Measurements from ENCODE around the gene PGBD5.
"Not testable (repeated sequence)": the region's sequence is repeated elsewhere in the genome, so short reads cannot be mapped to it uniquely, and the experiment has no call there.

PGBD5 gene

GRCh38 chr1:230426246-230427093, at the start of gene PGBD5:
PGBD5 (minus strand) TSS chr1:230426332; CDS start chr1:230425928, 404 bp downstream.
- DNase-seq, result peak; percentile 85

DNA sequence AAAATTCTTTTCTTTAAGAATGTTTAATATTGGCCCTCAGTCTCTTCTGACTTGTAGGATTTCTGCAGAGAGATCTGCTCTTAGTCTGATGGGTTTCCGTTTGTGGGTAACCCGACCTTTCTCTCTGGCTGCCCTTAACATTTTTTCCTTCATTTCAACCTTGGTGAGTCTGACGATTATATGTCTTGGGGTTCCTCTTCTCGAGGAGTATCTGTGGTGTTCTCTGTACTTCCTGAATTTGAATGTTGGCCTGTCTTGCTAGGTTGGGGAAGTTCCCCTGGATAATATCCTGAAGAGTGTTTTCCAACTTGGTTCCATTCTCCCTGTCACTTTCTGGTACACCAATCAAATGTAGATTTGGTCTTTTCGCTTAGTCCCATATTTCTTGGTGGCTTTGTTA, 48.8 kb upstream of the PGBD5 start:
- DNase-seq, result not testable (repeated sequence)

DNA sequence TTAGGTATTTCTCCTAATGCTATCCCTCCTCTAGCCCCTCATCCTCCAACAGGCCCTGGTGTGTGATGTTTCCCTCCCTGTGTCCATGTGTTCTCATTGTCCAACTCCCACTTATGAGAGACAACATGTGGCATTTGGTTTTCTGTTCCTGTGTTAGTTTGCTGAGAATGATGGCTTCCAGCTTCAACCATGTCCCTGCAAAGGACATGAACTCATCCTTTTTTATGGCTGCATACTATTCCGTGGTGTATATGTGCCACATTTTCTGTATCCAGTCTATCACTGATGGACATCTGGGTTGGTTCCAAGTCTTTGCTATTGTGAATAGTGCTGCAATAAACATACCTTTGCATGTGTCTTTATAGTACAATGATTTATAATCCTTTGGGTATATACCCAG, 44.6 kb upstream of the PGBD5 start:
- not testable (repeated sequence) for DNase-seq

- no peak for DNase-seq
Observed at GRCh38 chr1:230469271-230469670, 43.1 kb upstream of the PGBD5 start.

DNA sequence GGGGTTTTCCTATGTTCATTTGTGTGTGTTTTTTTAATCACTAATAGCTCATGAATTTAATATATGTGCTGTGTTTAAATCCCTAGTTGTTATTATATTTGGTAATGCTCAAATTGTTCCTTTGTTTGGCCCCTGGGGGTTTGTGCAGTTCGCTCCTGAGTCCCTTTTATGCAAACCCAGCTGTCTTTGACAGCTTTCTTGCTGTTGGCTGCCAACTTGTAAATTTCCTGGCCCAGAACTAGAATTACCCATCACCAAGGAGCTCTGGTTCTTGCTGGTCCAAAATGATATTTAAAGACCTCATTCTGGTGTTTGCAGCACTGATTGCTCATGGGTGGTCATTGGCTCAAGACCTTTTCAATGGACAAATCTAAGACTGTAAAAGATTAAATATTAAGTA, 39.6 kb upstream of the PGBD5 start:
- no peak for DNase-seq

DNA sequence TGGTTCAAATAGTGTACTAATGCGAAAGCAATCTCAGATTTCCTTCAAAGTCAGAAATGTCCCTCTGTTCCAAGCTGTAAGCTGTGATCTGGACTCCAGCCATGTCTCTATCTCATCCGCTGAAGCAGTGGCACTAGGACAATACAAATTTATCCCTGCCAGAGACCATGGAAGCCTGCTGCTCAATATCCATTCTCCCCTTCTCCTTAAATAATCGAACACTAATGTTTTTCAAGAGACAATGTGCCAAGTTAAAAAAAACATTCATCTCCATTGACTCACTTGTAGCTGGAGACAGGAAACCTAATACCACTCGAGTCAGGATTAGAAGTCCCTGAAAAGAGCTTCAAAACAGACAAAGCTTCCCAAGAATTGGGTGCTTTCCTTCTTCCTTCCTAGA, 38.5 kb upstream of the PGBD5 start:
- DNase-seq, result no peak

GRCh38 chr1:230463760-230464159, 37.6 kb upstream of the PGBD5 start:
- no peak for DNase-seq

- DNase-seq, result no peak
Observed at GRCh38 chr1:230463326-230463725, 37.2 kb upstream of the PGBD5 start.

DNA sequence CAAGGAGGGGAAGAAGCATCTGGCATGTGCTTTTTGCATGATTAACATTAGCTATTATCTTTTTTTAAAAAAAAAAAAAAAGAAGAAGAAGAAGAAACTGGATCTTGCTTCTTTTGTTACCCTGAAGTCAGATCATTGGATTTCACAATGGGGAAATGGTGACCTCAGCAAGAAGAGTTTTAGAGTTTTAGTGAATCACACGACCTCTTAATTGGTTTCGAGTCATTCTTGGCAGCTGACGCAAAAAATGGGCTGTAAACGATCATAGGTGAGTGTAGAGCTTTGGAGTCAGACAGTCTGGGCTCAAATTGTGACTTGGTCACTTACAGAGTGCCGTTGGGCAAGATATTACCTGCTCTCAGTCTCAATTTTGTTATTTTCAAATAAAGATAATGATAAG, 33.3 kb upstream of the PGBD5 start:
- DNase-seq, result no peak

- no peak for DNase-seq
Observed at GRCh38 chr1:230458509-230458908, 32.4 kb upstream of the PGBD5 start.

DNA sequence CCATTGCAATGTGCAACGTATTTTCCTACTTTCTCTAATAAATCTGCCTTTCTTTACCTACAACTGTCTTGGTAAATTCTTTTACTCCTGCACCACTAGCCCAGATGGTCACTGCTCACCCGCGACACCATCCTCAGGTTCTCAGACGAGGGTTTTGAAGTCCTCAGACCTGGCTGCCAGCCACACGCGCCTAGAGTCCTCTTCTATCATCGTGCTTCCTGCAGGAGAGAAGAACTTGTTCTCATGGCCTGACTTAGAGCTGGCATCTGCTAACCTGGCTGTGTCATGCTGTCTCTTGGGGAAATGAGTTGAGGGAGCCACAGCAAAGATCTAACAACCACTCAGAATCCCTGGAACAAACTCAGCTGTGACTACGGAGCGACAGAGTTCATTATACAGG, 30.3 kb upstream of the PGBD5 start:
- DNase-seq, result no peak

DNA sequence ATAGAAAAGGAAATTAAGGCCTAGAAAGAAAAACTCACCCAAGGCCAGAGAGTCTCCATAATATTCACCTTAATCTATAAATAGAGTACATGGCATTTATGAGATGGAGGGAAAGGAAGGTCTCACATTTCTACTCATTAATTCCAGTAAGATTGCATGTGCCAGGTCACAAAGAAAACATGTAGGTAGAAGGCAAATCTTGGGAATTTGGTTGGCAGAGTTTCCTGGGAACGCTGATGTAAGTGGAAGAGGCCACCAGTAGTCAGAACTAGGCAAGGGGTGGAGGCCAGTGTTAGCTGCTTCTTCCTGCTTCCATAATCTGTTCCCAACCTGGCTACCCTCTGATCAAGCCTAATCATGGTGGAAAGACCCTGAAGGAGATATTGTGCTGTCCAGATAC, 29.2 kb upstream of the PGBD5 start:
- DNase-seq, result no peak

DNA sequence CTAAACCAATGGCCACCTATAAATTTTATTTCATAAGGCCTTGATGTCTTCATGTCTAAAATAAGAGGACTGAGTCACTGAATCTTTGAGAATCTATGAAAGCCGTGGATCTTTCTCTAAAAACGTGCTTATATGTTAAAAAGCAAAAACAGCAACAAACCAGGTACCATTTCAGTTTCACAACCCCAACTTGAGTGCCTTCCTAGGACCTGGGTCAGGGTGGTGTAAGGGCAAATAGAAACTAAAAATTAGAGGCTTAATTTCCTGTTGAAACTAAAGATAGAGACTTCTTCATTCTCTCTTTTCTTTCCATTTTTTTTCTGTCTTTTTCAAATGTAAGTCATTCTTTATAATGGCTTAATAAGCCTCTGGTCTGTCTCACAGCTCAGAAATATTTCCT, 27.2 kb upstream of the PGBD5 start:
- DNase-seq, result no peak

DNA sequence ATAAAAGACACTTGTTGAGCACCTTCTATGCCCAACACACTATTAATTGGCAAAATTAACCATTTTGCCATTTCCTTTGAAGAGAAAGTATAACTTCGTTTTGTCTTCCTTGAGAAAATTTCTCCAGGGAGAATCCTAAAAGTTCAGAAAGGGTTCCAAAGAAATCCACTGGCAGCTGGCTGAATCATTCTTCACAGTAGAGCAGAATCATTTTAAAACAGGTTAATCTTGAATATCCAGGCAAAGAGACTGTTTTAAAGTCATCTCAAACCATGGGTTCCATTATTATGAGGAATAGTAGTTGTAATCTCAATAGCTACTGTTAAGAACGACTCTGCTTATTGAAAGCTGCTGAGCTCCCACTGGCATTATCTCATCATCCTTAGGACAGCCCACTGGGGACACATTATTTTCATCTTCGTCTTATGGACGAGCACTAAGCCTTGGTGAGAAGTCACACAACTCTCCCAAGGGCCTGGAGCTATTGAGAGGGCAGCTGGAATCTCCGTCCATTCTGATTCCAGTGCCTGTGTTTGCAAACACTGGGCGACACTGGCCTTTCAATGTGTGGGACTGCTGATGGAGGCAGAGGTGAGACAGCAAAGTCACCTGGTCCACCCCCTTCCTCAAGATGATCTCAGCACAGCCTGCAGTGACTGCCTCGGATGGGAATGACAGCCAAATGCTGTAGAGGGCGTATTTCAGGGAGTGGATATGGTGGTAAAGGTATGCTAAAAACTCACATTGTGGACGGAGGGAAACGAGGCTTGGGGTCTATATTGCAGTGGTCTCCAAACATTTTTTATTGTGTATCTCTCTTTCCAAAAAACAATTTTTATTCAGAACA, 15.3 kb upstream of the PGBD5 start:
- no peak for DNase-seq

- no peak for DNase-seq
Observed at GRCh38 chr1:230435108-230435507, 9.0 kb upstream of the PGBD5 start.

DNA sequence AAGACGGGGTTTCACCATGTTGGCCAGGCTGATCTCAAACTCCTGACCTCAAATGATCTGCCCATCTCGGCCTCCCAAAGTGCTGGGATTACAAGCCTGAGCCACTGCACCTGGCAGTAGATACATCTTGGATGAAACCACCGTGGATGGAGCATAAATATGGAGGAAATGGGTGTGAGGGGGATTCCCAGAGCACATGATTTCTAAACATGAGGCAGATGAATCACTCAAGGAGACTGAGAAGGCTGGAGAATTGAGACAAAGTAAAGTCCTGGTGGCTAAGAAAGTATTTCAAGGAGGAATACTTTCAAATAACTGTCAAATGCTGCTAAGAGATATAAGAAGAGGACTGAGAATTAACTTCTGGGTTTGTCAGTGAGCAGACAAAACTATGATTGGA, 5.4 kb upstream of the PGBD5 start:
- DNase-seq, result no peak

- DNase-seq, result no peak
Observed at GRCh38 chr1:230430499-230430898, 4.4 kb upstream of the PGBD5 start.

DNA sequence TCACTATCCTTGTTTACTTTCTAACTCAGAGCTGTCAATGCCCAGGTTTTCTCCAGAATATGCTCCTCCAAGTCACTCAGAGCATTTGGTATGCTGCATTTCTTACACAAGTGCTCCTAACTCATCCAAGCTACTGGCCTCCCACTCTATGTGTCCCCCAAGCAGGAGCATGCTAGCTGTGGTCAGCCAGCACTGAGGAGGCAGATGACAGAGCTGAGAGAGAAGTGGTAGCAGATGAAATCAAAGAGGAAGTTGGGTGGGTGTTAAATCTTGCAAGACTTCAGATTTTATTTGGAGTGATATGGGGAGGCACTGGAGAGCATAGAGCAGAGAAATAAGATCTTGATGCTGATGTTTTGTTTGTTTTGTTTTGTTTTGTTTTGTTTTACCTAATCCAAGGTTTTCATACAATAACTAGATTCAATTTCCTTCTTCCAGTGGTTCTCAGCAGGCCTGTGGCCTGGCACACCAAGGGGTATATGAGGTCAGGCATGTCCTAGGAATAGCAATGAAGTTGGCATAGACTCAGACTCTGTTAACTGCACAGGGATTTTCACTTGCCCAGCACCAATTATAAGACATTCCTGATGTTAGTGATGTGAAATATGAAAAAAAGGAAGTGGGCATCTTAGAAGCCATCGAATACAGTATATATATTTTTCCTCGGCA, 3.1 kb upstream of the PGBD5 start:
- DNase-seq, result no peak

DNA sequence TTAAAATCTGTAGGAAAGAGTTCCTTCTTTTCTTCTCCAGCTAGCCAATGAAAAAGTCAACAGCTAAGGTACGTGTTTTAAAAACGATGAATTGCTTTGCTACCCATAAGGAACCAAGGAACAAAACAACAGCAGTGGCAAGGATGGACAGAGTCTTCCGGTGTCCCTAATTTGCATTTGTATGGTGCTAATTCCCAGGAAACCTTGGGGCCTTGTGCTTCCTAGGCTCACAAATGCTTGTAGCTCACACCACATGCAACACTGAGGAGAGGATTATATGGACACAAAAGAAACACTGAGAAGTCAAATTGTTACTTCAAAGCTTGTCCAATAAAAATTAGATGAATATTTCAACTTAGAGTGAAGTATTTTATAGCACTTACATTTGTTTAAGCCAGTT, 1.8 kb upstream of the PGBD5 start:
- no peak for DNase-seq

DNA sequence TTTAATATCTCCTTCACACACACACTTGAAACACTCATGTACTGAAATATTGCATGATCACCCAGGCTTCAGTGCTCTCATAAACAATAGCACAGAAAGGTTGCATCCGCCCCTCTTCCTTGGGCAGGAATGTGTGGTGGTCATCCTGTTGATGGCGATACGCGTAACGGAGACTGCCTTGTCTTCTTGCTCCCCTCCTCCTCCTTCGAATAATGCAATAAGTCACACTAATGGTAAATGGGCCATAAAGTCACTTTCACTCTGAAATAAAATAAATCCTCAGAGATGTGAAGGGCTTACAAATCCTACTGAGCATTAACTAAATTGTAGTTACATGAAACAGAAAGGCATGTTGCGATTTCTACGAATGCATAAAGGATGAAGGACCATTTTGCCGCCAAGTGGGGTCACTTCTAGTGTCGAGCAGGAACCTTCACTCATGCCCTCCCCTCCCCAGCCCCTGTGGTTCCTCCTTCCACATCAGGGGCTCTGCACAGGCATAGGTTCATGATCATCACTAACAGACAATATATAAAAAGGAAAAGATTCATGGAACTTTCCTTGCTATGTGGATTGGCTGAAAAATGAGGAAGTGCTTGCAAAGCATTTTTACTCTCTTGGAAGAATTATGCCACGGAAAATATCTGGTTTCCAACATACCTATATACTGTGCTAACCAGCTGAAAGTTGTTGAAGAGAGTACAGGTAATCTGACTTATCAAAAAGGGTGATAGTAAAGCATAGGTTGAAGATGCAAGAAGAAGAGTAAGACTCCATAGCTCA, 1.2 kb upstream of the PGBD5 start:
- DNase-seq, result no peak

GRCh38 chr1:230425252-230426091, 660 bp downstream of the PGBD5 start:
- no peak for DNase-seq
